ENCODE measurements around the gene PPIG.
"Not testable (repeated sequence)": the region's sequence is repeated elsewhere in the genome, so short reads cannot be mapped to it uniquely, and the experiment has no call there.

Gene PPIG

GRCh38 chr2:169573160-169573973, 10.8 kb upstream of the PPIG start, which contains the start of gene FASTKD1:
Gene FASTKD1 (minus strand): TSS chr2:169573865. CDS start chr2:169572029, 1,836 bp downstream.
- peak; percentile 16 for DNase-seq (ENCODE audit: low read depth, low spot score)
- ChIA-PET CTCF (interaction anchor here (1.1 kb wide), 2 partner anchors 46 to 121 kb away, joined by 4 to 6 read pairs; no protein-coding TSS in a partner anchor), POLR2A (interaction anchor here (0.6 to 1.9 kb wide), 2 partner anchors 12 to 121 kb away, joined by 3 to 10 read pairs; partner anchors contain the start of genes CFAP210, PHOSPHO2 and PPIG)
- peak within 1 kb of the TSS; percentile 82 for H3K4me3 ChIP-seq (ENCODE audit: low read depth, low read length)
- TF ChIP-seq CTCF (IDR thresholded peaks at IDR 0.05; ENCODE audit: insufficient read depth, low read length, missing control alignments): no peak

- TF ChIP-seq CTCF (IDR thresholded peaks at IDR 0.05; ENCODE audit: insufficient read depth, low read length, missing control alignments): no peak
- POLR2A ChIA-PET: interaction anchor here (0.6 to 1.9 kb wide), 2 partner anchors 11 to 120 kb away, joined by 3 to 10 read pairs; partner anchors contain the start of genes CFAP210, PHOSPHO2 and PPIG
- H3K4me3 ChIP-seq (ENCODE audit: low read depth, low read length): peak overlapping the region; percentile 82
- no peak for DNase-seq (ENCODE audit: low read depth, low spot score)
- CTCF ChIA-PET: interaction anchor here (1.1 kb wide), 2 partner anchors 46 to 121 kb away, joined by 4 to 6 read pairs; no protein-coding TSS in a partner anchor
Measured at GRCh38 chr2:169573974-169574299, 10.2 kb upstream of the PPIG start.

DNA sequence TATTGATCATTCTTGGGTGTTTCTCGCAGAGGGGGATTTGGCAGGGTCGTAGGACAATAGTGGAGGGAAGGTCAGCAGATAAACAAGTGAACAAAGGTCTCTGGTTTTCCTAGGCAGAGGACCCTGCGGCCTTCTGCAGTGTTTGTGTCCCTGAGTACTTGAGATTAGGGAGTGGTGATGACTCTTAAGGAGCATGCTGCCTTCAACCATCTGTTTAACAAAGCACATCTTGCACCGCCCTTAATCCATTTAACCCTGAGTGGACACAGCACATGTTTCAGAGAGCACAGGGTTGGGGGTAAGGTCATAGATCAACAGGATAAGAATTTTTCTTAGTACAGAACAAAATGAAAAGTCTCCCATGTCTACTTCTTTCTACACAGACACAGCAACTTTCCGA, 9.6 kb upstream of the PPIG start:
- POLR2A ChIA-PET; CTCF ChIA-PET; H3K4me3 ChIP-seq (ENCODE audit: low read depth, low read length); DNase-seq (ENCODE audit: low read depth, low spot score): not testable (repeated sequence)

DNA sequence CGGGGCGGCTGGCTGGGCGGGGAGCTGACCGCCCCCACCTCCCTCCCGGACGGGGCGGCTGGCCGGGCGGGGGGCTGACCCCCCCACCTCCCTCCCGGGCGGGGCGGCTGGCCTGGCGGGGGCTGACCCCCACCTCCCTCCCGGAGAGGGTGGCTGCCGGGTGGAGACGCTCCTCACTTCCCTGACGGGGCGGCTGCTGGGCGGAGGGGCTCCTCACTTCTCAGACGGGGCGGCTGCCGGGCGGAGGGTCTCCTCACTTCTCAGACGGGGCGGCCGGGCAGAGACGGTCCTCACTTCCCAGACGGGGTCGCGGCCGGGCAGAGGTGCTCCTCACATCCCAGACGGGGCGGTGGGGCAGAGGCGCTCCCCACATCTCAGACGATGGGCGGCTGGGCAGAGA, 8.9 kb upstream of the PPIG start:
- H3K4me3 ChIP-seq (ENCODE audit: low read depth, low read length); DNase-seq (ENCODE audit: low read depth, low spot score); CTCF ChIA-PET; POLR2A ChIA-PET: not testable (repeated sequence)

DNA sequence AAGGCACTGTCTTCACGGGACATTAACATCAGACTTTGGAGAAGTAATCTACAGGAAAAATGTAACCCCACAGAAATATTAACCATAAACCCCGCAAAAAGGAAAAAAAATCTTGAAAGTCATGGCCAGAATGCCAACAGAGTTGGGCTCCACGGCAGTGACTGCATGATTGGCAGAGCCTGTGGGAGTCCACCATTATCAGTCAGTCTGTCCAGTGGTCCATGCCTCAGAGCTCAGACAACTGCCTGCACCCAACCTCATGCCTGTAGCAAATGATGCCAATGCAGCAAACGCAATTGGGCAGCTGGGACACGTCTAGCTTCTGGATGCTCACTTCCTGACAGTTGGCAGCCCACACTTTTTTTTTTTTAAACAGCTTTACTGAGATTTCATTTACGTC, 5.1 kb upstream of the PPIG start:
- POLR2A ChIA-PET: no interaction called here
- no peak for TF ChIP-seq CTCF (IDR thresholded peaks at IDR 0.05; ENCODE audit: insufficient read depth, low read length, missing control alignments)
- no peak overlapping the region for H3K4me3 ChIP-seq (ENCODE audit: low read depth, low read length)
- no peak for DNase-seq (ENCODE audit: low read depth, low spot score)
- CTCF ChIA-PET: no interaction called here

GRCh38 chr2:169582552-169583266, 1.4 kb upstream of the PPIG start:
- POLR2A ChIA-PET; DNase-seq (ENCODE audit: low read depth, low spot score); H3K4me3 ChIP-seq (ENCODE audit: low read depth, low read length): not testable (repeated sequence)
- CTCF ChIA-PET: interaction anchor here (0.6 kb wide), 1 partner anchor 108 kb away, joined by 3 read pairs; no protein-coding TSS in a partner anchor

DNA sequence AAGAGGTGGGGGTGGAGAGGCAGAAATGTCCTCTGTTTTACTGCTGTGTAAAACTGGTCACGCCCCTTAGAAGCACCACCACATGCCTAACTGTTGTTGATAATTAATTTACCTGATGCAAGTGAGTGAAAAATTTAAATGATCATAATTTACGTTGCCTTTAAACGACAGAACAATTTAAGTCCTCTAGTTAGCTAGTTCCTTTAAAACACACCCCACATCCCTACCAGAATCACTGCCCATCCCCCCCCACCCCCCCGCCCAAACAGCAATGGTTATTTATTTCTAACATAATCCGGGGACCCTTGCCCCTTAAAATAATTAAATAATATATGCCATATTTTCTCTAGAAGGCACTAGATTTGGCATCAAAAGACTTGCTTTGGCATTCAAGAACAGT, 633 bp upstream of the PPIG start:
- POLR2A ChIA-PET: no interaction called here
- no peak for DNase-seq (ENCODE audit: low read depth, low spot score)

More for the DNA sequence above, 633 bp upstream of the PPIG start:
- CTCF ChIA-PET: interaction anchor here (0.6 kb wide), 1 partner anchor 107 kb away, joined by 3 read pairs; no protein-coding TSS in a partner anchor
- no peak for TF ChIP-seq CTCF (IDR thresholded peaks at IDR 0.05; ENCODE audit: insufficient read depth, low read length, missing control alignments)
- H3K4me3 ChIP-seq (ENCODE audit: low read depth, low read length): no peak overlapping the region
